ENCODE measurements around the gene ARFGEF2. TPM values are rescaled to one million over a fixed set of nuclear protein-coding genes. Genes with fewer than 3 reads are reported as not detected.
"Not testable (repeated sequence)": the region's sequence is repeated elsewhere in the genome, so short reads cannot be mapped to it uniquely, and the experiment has no call there.

ARFGEF2 gene
- total RNA-seq, 1 donor from 2014 or later = 32.9 TPM

GRCh38 chr20:48930878-48931277 lies 9.4 kb downstream of the ARFGEF2 start:
- intact Hi-C loops (cut with DNase I) = no loop called here
- no peaks in the 10 kb centered on the region for H3K9me3 ChIP-seq
- H3K27me3 ChIP-seq (ENCODE audit: low read depth) = no peaks in the 10 kb centered on the region
- no peak overlapping the region for H3K27ac ChIP-seq
- H3K36me3 ChIP-seq = no peaks in the 10 kb centered on the region
- no peak overlapping the region for H3K4me3 ChIP-seq
- TF ChIP-seq CTCF (IDR thresholded peaks at IDR 0.05) = no peak
- no peak for ATAC-seq
- DNase-seq = no peak
- peaks cover 46% of the 10 kb centered on the region for H3K4me1 ChIP-seq

GRCh38 chr20:48931527-48932374 lies 10.2 kb downstream of the ARFGEF2 start:
- no peaks in the 10 kb centered on the region for H3K9me3 ChIP-seq
- ATAC-seq (no peak), DNase-seq (no peak)
- H3K4me1 ChIP-seq = peaks cover 41% of the 10 kb centered on the region
- no peaks in the 10 kb centered on the region for H3K27me3 ChIP-seq (ENCODE audit: low read depth)
- no peaks in the 10 kb centered on the region for H3K36me3 ChIP-seq
- intact Hi-C loops (cut with DNase I) = no loop called here
- no peak overlapping the region for H3K4me3 ChIP-seq
- TF ChIP-seq CTCF (IDR thresholded peaks at IDR 0.05) = no peak
- no peak overlapping the region for H3K27ac ChIP-seq

GRCh38 chr20:48932375-48932941 lies 10.9 kb downstream of the ARFGEF2 start:
- Histone ChIP-seq H3K27ac (peak overlapping the region; percentile 10), H3K27me3 (ENCODE audit: low read depth) (no peaks in the 10 kb centered on the region), H3K36me3 (no peaks in the 10 kb centered on the region), H3K9me3 (no peaks in the 10 kb centered on the region), H3K4me3 (no peak overlapping the region), H3K4me1 (peaks cover 33% of the 10 kb centered on the region)
- DNase-seq (no peak), ATAC-seq (peak in 1 of 2 donors; percentile 7)
- TF ChIP-seq CTCF (IDR thresholded peaks at IDR 0.05) = no peak
- intact Hi-C loops (cut with DNase I) = no loop called here

GRCh38 chr20:48933017-48933766 lies 11.7 kb downstream of the ARFGEF2 start:
- peaks cover 32% of the 10 kb centered on the region for H3K4me1 ChIP-seq
- ATAC-seq (peak; percentile 88 to 89), DNase-seq (peak; percentile 81)
- peak overlapping the region; percentile 10 for H3K27ac ChIP-seq
- no peaks in the 10 kb centered on the region for H3K9me3 ChIP-seq
- H3K4me3 ChIP-seq = no peak overlapping the region
- no peaks in the 10 kb centered on the region for H3K36me3 ChIP-seq
- no peaks in the 10 kb centered on the region for H3K27me3 ChIP-seq (ENCODE audit: low read depth)
- no peak for TF ChIP-seq CTCF (IDR thresholded peaks at IDR 0.05)
- intact Hi-C loops (cut with DNase I) = no loop called here

- H3K9me3 ChIP-seq; H3K27ac ChIP-seq; intact Hi-C loops (cut with DNase I); H3K27me3 ChIP-seq (ENCODE audit: low read depth); DNase-seq; ATAC-seq; H3K36me3 ChIP-seq; H3K4me3 ChIP-seq: not testable (repeated sequence)
- peaks cover 23% of the 10 kb centered on the region for H3K4me1 ChIP-seq
Measured at GRCh38 chr20:48934273-48934877, 12.9 kb downstream of the ARFGEF2 start.

GRCh38 chr20:48934966-48935365 lies 13.5 kb downstream of the ARFGEF2 start:
- ATAC-seq; H3K36me3 ChIP-seq; H3K4me3 ChIP-seq; H3K9me3 ChIP-seq; DNase-seq; H3K27ac ChIP-seq; H3K27me3 ChIP-seq (ENCODE audit: low read depth); intact Hi-C loops (cut with DNase I): not testable (repeated sequence)
- H3K4me1 ChIP-seq = peaks cover 19% of the 10 kb centered on the region

GRCh38 chr20:48936178-48936577 lies 14.7 kb downstream of the ARFGEF2 start:
- H3K9me3 ChIP-seq; H3K36me3 ChIP-seq; ATAC-seq; H3K27ac ChIP-seq; intact Hi-C loops (cut with DNase I); DNase-seq; H3K4me3 ChIP-seq; H3K4me1 ChIP-seq; H3K27me3 ChIP-seq (ENCODE audit: low read depth): not testable (repeated sequence)

All from lower lobe of right lung (tissue), 2 donors.